SU-DHL-6 (cell line): ENCODE measurements around the gene KDM1B.

ENCODE experiments used
- H2AFZ ChIP-seq: fragments of 200-600 bp; sonication (generic); 2 replicates; pipeline ENCODE4 v1.6.1; 2014; ENCODE audit warnings: low read depth, mild to moderate bottlenecking, moderate library complexity, mixed read lengths, antibody characterized with exemption, low read length; ENCODE audit not compliant: severe bottlenecking
- H3F3A ChIP-seq: fragments of 200-600 bp; shearing (Covaris generic); 2 replicates; pipeline ENCODE4 v1.6.0; 2016; ENCODE audit warnings: antibody characterized with exemption, mild to moderate bottlenecking; ENCODE audit not compliant: insufficient read depth
- H3K27ac ChIP-seq: fragments of 200-600 bp; sonication (generic); 2 replicates; pipeline ENCODE4 v1.5.1; 2016; ENCODE audit warnings: low read depth, mild to moderate bottlenecking, low read length, moderate library complexity, mixed read lengths
- H3K27me3 ChIP-seq: fragments of 200-600 bp; sonication (generic), shearing (Covaris generic); 2 replicates; pipeline ENCODE4 v1.6.0; 2014; ENCODE audit warnings: mild to moderate bottlenecking, low read length
- H3K36me3 ChIP-seq: fragments of 200-600 bp; sonication (generic); 2 replicates; pipeline ENCODE4 v1.6.1; 2014; ENCODE audit warnings: mild to moderate bottlenecking, low read length, mixed read lengths
- H3K4me2 ChIP-seq: fragments of 300-600, 200-600 bp; shearing (Covaris generic), sonication (generic); 2 replicates; pipeline ENCODE4 v1.6.0; 2014; ENCODE audit warnings: low read length, low read depth, mild to moderate bottlenecking; ENCODE audit not compliant: poor library complexity, severe bottlenecking
- H3K4me3 ChIP-seq: fragments of 200-600 bp; sonication (generic); 2 replicates; pipeline ENCODE4 v1.5.1; 2014; ENCODE audit warnings: antibody characterized with exemption, low read length, mild to moderate bottlenecking, mixed read lengths; ENCODE audit not compliant: insufficient read depth, poor library complexity, severe bottlenecking
- H3K79me2 ChIP-seq: fragments of 200-600 bp; sonication (generic); 2 replicates; pipeline ENCODE4 v1.6.1; 2014; ENCODE audit warnings: mild to moderate bottlenecking, low read length, moderate library complexity; ENCODE audit not compliant: insufficient read depth
- H3K9ac ChIP-seq: fragments of 200-600 bp; sonication (generic); 2 replicates; pipeline ENCODE4 v1.7.0; 2014; ENCODE audit warnings: mild to moderate bottlenecking, low read length
- H3K9me2 ChIP-seq: fragments of 200-600 bp; sonication (generic); replicated peaks from 2 replicates; pipeline ENCODE4 v1.6.1; 2014; ENCODE audit warnings: low read length; ENCODE audit not compliant: insufficient read depth
- H3K9me3 ChIP-seq: fragments of 200-600 bp; sonication (generic); 2 replicates; pipeline ENCODE4 v1.6.1; 2014; ENCODE audit warnings: low read length, mixed read lengths; ENCODE audit not compliant: insufficient read depth
- H4K20me1 ChIP-seq: fragments of 200-600 bp; sonication (generic); 2 replicates; pipeline ENCODE4 v1.6.1; 2014; ENCODE audit warnings: low read depth, mild to moderate bottlenecking, antibody characterized with exemption, low read length, moderate library complexity, mixed read lengths
- CTCF ChIP-seq: fragments of 200-600 bp; sonication (generic); IDR thresholded peaks from one replicate; pipeline ENCODE4 v1.5.1; 2017; ENCODE audit warnings: antibody characterized with exemption, mild to moderate bottlenecking, low read length, moderate library complexity; ENCODE audit not compliant: insufficient read depth, poor library complexity, severe bottlenecking
- EZH2phosphoT487 ChIP-seq: fragments of 200-600 bp; sonication (generic), shearing (Covaris generic); conservative IDR thresholded peaks from 2 replicates; pipeline ENCODE4 v1.6.1; 2018; ENCODE audit warnings: mild to moderate bottlenecking, antibody characterized with exemption, low read length, moderate library complexity, mixed read lengths

The KDM1B gene

GRCh38 chr6:18155150-18155863, at the start of gene KDM1B:
TSS of gene KDM1B (plus strand) at chr6:18155422. CDS start at chr6:18159896, 4,474 bp downstream.
- Histone ChIP-seq H3K9ac (peak within 1 kb of the TSS; percentile 85), H3K4me3 (peak within 1 kb of the TSS; percentile 88), H3F3A (peaks cover 19% of the 10 kb centered on the region), H3K27ac (peak within 1 kb of the TSS; percentile 73), H3K4me2 (peak within 1 kb of the TSS; percentile 81), H3K27me3 (no peaks in the 10 kb centered on the region), H3K79me2 (peaks cover 5% of the 10 kb centered on the region; the same call in 1 of the 2 replicates), H3K9me3 (no peaks in the 10 kb centered on the region), H4K20me1 (no peaks in the 10 kb centered on the region), H2AFZ (peak within 1 kb of the TSS; percentile 96), H3K36me3 (peaks cover 8% of the 10 kb centered on the region; the same call in 1 of the 2 replicates), H3K9me2 (no peaks in the 10 kb centered on the region)
- no peak for TF ChIP-seq EZH2phosphoT487
- no peak for TF ChIP-seq CTCF

- peaks cover 6% of the 10 kb centered on the region for H3K9me3 ChIP-seq
- H3K9ac ChIP-seq, result no peak overlapping the region
- H3K79me2 ChIP-seq, result no peaks in the 10 kb centered on the region
- no peak overlapping the region for H2AFZ ChIP-seq
- H3K9me2 ChIP-seq, result no peaks in the 10 kb centered on the region
- no peak overlapping the region for H3K27ac ChIP-seq
- H3K27me3 ChIP-seq, result peaks cover 4% of the 10 kb centered on the region; the same call in 1 of the 2 replicates
- H3K4me3 ChIP-seq, result no peak overlapping the region
- TF ChIP-seq CTCF (no peak), EZH2phosphoT487 (no peak)
- H3K4me2 ChIP-seq, result no peak overlapping the region
- no peaks in the 10 kb centered on the region for H3F3A ChIP-seq
- no peaks in the 10 kb centered on the region for H4K20me1 ChIP-seq
- no peaks in the 10 kb centered on the region for H3K36me3 ChIP-seq
Measured at GRCh38 chr6:18107061-18107460, 48.2 kb upstream of the KDM1B start.

- no peak for TF ChIP-seq CTCF
- no peak for TF ChIP-seq EZH2phosphoT487
- H2AFZ ChIP-seq, result no peak overlapping the region
- no peaks in the 10 kb centered on the region for H3K9me2 ChIP-seq
- no peaks in the 10 kb centered on the region for H3K36me3 ChIP-seq
- H3K27me3 ChIP-seq, result peaks cover 4% of the 10 kb centered on the region; the same call in 1 of the 2 replicates
- no peaks in the 10 kb centered on the region for H3F3A ChIP-seq
- H3K4me3 ChIP-seq, result no peak overlapping the region
- no peaks in the 10 kb centered on the region for H3K79me2 ChIP-seq
- no peak overlapping the region for H3K27ac ChIP-seq
- peaks cover 6% of the 10 kb centered on the region for H3K9me3 ChIP-seq
- H3K4me2 ChIP-seq, result no peak overlapping the region
- no peaks in the 10 kb centered on the region for H4K20me1 ChIP-seq
- H3K9ac ChIP-seq, result no peak overlapping the region
Measured at GRCh38 chr6:18110162-18110561, 45.1 kb upstream of the KDM1B start.
